ENCODE data around the gene NCOA7. TPM values are rescaled to one million over a fixed set of nuclear protein-coding genes. Genes with fewer than 3 reads are reported as not detected.

Gene NCOA7
- total and polyA plus RNA-seq, 9 of the 15 experiments (the other 6 are each of a cell fraction or from before 2014, with no cell fraction given): 5.8 to 14.6 (median 9.3) TPM

GRCh38 chr6:125924697-125925358 is 134.1 kb downstream of the NCOA7 start (continued):
- TF ChIP-seq RNF219 (CRISPR knock-in tag; IDR thresholded peaks at IDR 0.05): no peak
- TF ChIP-seq STAG1 (CRISPR knock-in tag; IDR thresholded peaks at IDR 0.05; ENCODE audit: borderline replicate concordance): no peak
- no peak for TF ChIP-seq MBD1 (CRISPR knock-in tag; IDR thresholded peaks at IDR 0.05)
- no peak for TF ChIP-seq MITF (IDR thresholded peaks at IDR 0.05)
- no peak for TF ChIP-seq ZNF449 (CRISPR knock-in tag; IDR thresholded peaks at IDR 0.05)
- TF ChIP-seq TAL1 (IDR thresholded peaks at IDR 0.05): no peak
- no peak for TF ChIP-seq ZNF431 (CRISPR knock-in tag; IDR thresholded peaks at IDR 0.05)
- no peak for TF ChIP-seq CREB1 (IDR thresholded peaks at IDR 0.05)
- TF ChIP-seq CREB1 (CRISPR knock-in tag; IDR thresholded peaks at IDR 0.05): no peak
- TF ChIP-seq RREB1 (CRISPR knock-in tag; IDR thresholded peaks at IDR 0.05): no peak
- no peak for TF ChIP-seq MCM3 (IDR thresholded peaks at IDR 0.05)
- no peak for TF ChIP-seq CBX3 (IDR thresholded peaks at IDR 0.05; ENCODE audit: borderline replicate concordance in 1 of 2, low read length in 2 of 2)
- no peak for TF ChIP-seq POLR2AphosphoS5 (IDR thresholded peaks at IDR 0.05; ENCODE audit: control insufficient read depth, insufficient read depth, low read depth, low read length)
- no peak for TF ChIP-seq HDAC8 (tag; IDR thresholded peaks at IDR 0.05)
- no peak for TF ChIP-seq EGR1 (conservative IDR thresholded peaks at IDR 0.05)
- no peak for TF ChIP-seq MIER1 (IDR thresholded peaks at IDR 0.05; ENCODE audit: low read depth)
